Endothelial cell of umbilical vein (primary cell): ENCODE results near the gene CCNI. TPM values are rescaled to one million over a fixed set of nuclear protein-coding genes. Genes with fewer than 3 reads are reported as not detected.

ENCODE experiments used
- BruUV-seq: library from RNA; stranded (reverse); fragments of 400-500 nt; replicated peaks from 2 replicates; lab custom pipeline; 2021; lab: Mats Ljungman, UMichigan
- CTCF ChIA-PET: fragments of 300-600, 350-600 bp; sonication (Branson Sonifier 250); formaldehyde crosslinking; loops from one replicate; lab custom pipeline; 2021; ENCODE audit warnings: antibody characterized with exemption, inconsistent platforms; lab: Charles Lee
- POLR2A ChIA-PET: fragments of 300-600, 350-600 bp; sonication (Branson Sonifier 250); formaldehyde crosslinking; loops from one replicate; lab custom pipeline; 2021; ENCODE audit warnings: antibody characterized with exemption, inconsistent platforms; lab: Charles Lee
- DNase-seq: peaks from one replicate; pipeline ENCODE4 v3.0.0-alpha.2; 2011; ENCODE audit warnings: low read depth, low spot score
- FAIRE-seq: peaks from 2 replicates; lab custom pipeline; 2011; peaks lifted over from hg19 to GRCh38; lab: Jason Lieb, UNC
- H2AFZ ChIP-seq: 2 replicates; pipeline ENCODE4 v1.6.0; 2012; ENCODE audit warnings: low read depth, low read length, control low read depth, inconsistent platforms
- H3K27ac ChIP-seq: 2 replicates; pipeline ENCODE4 v1.5.1; 2011; ENCODE audit warnings: low read depth, mild to moderate bottlenecking, control low read depth, low read length, moderate library complexity; ENCODE audit not compliant: insufficient read depth
- H3K27me3 ChIP-seq, 2 experiments: 2 replicates each; pipeline versions ENCODE4 v1.6.0 to v1.6.1; 2011; ENCODE audit warnings: low read length in 2 of 2, mixed read lengths in 1 of 2; ENCODE audit not compliant: control insufficient read depth in 2 of 2, insufficient read depth in 2 of 2
- H3K36me3 ChIP-seq, 2 experiments: 2 replicates in 1 of 2; 3 replicates in 1 of 2; pipeline ENCODE4 v1.5.1; 2011; ENCODE audit warnings: low read length in 2 of 2, mild to moderate bottlenecking in 1 of 2, moderate library complexity in 1 of 2; ENCODE audit not compliant: control insufficient read depth in 2 of 2, insufficient read depth in 2 of 2; ENCODE audit errors: extremely low read depth in 1 of 2
- H3K4me1 ChIP-seq: 3 replicates; pipeline ENCODE4 v1.5.1; 2011; ENCODE audit warnings: mild to moderate bottlenecking, low read length; ENCODE audit not compliant: control insufficient read depth, insufficient read depth; ENCODE audit errors: extremely low read depth
- H3K4me2 ChIP-seq: 2 replicates; pipeline ENCODE4 v1.6.1; 2011; ENCODE audit warnings: low read length, control low read depth, mixed read lengths; ENCODE audit not compliant: insufficient read depth
- H3K4me3 ChIP-seq, 3 experiments: fragments of 200-600 bp in 1 of 3; sonication (generic), shearing (Covaris generic) in 1 of 3; replicated peaks in 1 of 3; 2 replicates each; pipeline ENCODE4 v1.5.1; 2011 to 2016; ENCODE audit warnings: control low read depth in 3 of 3, low read length in 3 of 3, mild to moderate bottlenecking in 2 of 3, inconsistent platforms in 1 of 3, low read depth in 1 of 3, moderate library complexity in 1 of 3; ENCODE audit not compliant: insufficient read depth in 1 of 3
- H3K79me2 ChIP-seq: 2 replicates; pipeline ENCODE4 v1.6.0; 2012; ENCODE audit warnings: low read length, inconsistent platforms; ENCODE audit not compliant: control insufficient read depth, insufficient read depth
- H3K9ac ChIP-seq: replicated peaks from 2 replicates; pipeline ENCODE3; 2011; ENCODE audit warnings: low read length, control low read depth; ENCODE audit not compliant: insufficient read depth; ENCODE audit errors: extremely low read depth
- H3K9me1 ChIP-seq: replicated peaks from 3 replicates; pipeline ENCODE4 v1.6.0; 2011; ENCODE audit warnings: mild to moderate bottlenecking, low read length; ENCODE audit not compliant: control insufficient read depth, insufficient read depth; ENCODE audit errors: extremely low read depth
- H3K9me3 ChIP-seq: replicated peaks from 2 replicates; pipeline ENCODE4 v1.5.1; 2012; ENCODE audit warnings: low read length, inconsistent platforms; ENCODE audit not compliant: control insufficient read depth, insufficient read depth
- H4K20me1 ChIP-seq: replicated peaks from 2 replicates; pipeline ENCODE3; 2011; ENCODE audit warnings: mild to moderate bottlenecking, low read length; ENCODE audit not compliant: control insufficient read depth, insufficient read depth; ENCODE audit errors: extremely low read depth
- CTCF ChIP-seq, 2 donors: IDR thresholded peaks; 1 replicate in 1 of 2; 2 replicates in 1 of 2; pipeline ENCODE4 v1.5.1; 2011; ENCODE audit warnings: low read length in 2 of 2, mild to moderate bottlenecking in 2 of 2, moderate library complexity in 2 of 2, control low read depth in 1 of 2, inconsistent platforms in 1 of 2, low read depth in 1 of 2; ENCODE audit not compliant: insufficient read depth in 1 of 2; ENCODE audit errors: extremely low read depth in 1 of 2
- EZH2 ChIP-seq: IDR thresholded peaks from 2 replicates; pipeline ENCODE4 v1.6.1; 2012; ENCODE audit warnings: borderline replicate concordance, low read depth, mild to moderate bottlenecking, moderate library complexity, low read length, inconsistent platforms; ENCODE audit not compliant: severe bottlenecking
- FOS ChIP-seq: IDR thresholded peaks from 2 replicates; pipeline ENCODE4 v1.6.1; 2011; ENCODE audit warnings: mild to moderate bottlenecking, low read length, moderate library complexity, borderline replicate concordance; ENCODE audit not compliant: insufficient read depth
- GATA2 ChIP-seq: IDR thresholded peaks from 2 replicates; pipeline ENCODE4 v1.7.0; 2011; ENCODE audit warnings: low read depth, mild to moderate bottlenecking, moderate library complexity, mixed read lengths, low read length; ENCODE audit not compliant: insufficient read length, insufficient read depth
- JUN ChIP-seq: IDR thresholded peaks from 2 replicates; pipeline ENCODE4 v1.6.1; 2011; ENCODE audit warnings: borderline replicate concordance, low read depth; ENCODE audit not compliant: insufficient read length, insufficient read depth
- MYC ChIP-seq: IDR thresholded peaks from one replicate; pipeline ENCODE4 v1.6.1; 2011; ENCODE audit warnings: mild to moderate bottlenecking, low read depth, low read length
- POLR2A ChIP-seq: IDR thresholded peaks from 2 replicates; pipeline ENCODE4 v1.6.1; 2012; ENCODE audit warnings: low read depth, mild to moderate bottlenecking, control low read depth, low read length
- POLR2AphosphoS5 ChIP-seq: IDR thresholded peaks from 2 replicates; pipeline ENCODE4 v1.6.1; 2012; ENCODE audit warnings: low read depth, mild to moderate bottlenecking, control low read depth, low read length, moderate library complexity; ENCODE audit not compliant: insufficient read depth
- dilution Hi-C: fragments of 300-500 bp; cut with MboI; formaldehyde crosslinking; loops from one replicate; pipeline ENCODE4 v1.15.0; 2019; ENCODE audit warnings: low sequenced_read_pairs; ENCODE audit not compliant: extremely low pct_ligation_motif_present
- intact Hi-C: fragments of 100-400 bp; cut with micrococcal nuclease; formaldehyde crosslinking; loops from one replicate; pipeline ENCODE4 v1.10.0; 2022
- polyA plus RNA-seq, 4 experiments: library from polyadenylated mRNA; depleted of rRNA in 3 of 4; stranded (reverse) in 3 of 4; unstranded in 1 of 4; fragments of >200 nt; gene quantifications; 2 replicates each; pipeline versions ENCODE4 v1.2.1 to v1.2.3, GENCODE V29; 2011 to 2012; ENCODE audit warnings: missing spikeins in 1 of 4
- total RNA-seq: library from RNA; stranded (reverse); gene quantifications from 2 replicates; pipeline ENCODE4 v1.2.3, GENCODE V29; 2021
- TF ChIP-seq, protein P1 (sequence below): IDR thresholded peaks from 2 replicates; pipeline ENCODE4 v1.6.1; 2011; ENCODE audit not compliant: insufficient read depth, insufficient read length

CCNI gene
- total and polyA plus RNA-seq, 2 donors (not counting 3 experiments of a cell fraction or from before 2014, with no cell fraction given) = 88.6 to 212 TPM

GRCh38 chr4:77104388-77104787 lies 28.6 kb upstream of the CCNI start:
- ChIA-PET CTCF (interaction anchor here (0.7 to 2.3 kb wide), 8 partner anchors 9 to 99 kb away, joined by 3 to 28 read pairs (median 4); partner anchors contain the start of gene CCNI), POLR2A (no interaction called here)
- DNase-seq (no peak), FAIRE-seq (no peak)
- Histone ChIP-seq H3K4me2 (no peak overlapping the region), H3K79me2 (no peaks in the 10 kb centered on the region), H3K4me1 (peaks cover 13% of the 10 kb centered on the region), H3K9me1 (no peaks in the 10 kb centered on the region), H3K9me3 (no peaks in the 10 kb centered on the region), H3K4me3 (no peak overlapping the region), H3K36me3 (no peaks in the 10 kb centered on the region), H3K27ac (no peak overlapping the region), H4K20me1 (no peaks in the 10 kb centered on the region), H3K27me3 (peaks cover 28 to 41% of the 10 kb centered on the region in 2 experiments), H2AFZ (no peak overlapping the region), H3K9ac (no peak overlapping the region)
- no TSS peak for BruUV-seq
- dilution Hi-C loops (no loop called here), intact Hi-C loops (no loop called here)
- TF ChIP-seq POLR2AphosphoS5 (no peak), MYC (no peak), GATA2 (no peak), FOS (no peak), POLR2A (no peak), JUN (no peak), CTCF (IDR thresholded peaks at IDR 0.05; ENCODE audit: extremely low read depth in 1 of 2, insufficient read depth in 1 of 2, low read depth in 1 of 2, low read length in 2 of 2) (no peak), EZH2 (no peak)
- TF ChIP-seq, protein P1, sequence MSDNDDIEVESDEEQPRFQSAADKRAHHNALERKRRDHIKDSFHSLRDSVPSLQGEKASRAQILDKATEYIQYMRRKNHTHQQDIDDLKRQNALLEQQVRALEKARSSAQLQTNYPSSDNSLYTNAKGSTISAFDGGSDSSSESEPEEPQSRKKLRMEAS = no peak
